Activated T-cell treated with anti-CD3 and anti-CD28 coated beads, Interleukin-2, amount 50 U/mL, for 24 hours (primary cell): ENCODE results near the gene GLT6D1.

Experiments
- DNase-seq: peaks from one replicate; pipeline ENCODE4 v3.0.0-alpha.2; 2020
- H3K27ac Mint-ChIP-seq: 2 replicates; pipeline ENCODE4 v1.8.0; 2020; ENCODE audit warnings: mild to moderate bottlenecking, mixed read lengths
- H3K27me3 Mint-ChIP-seq: 2 replicates; pipeline ENCODE4 v1.8.0; 2020; ENCODE audit warnings: mixed read lengths
- H3K36me3 Mint-ChIP-seq: 2 replicates; pipeline ENCODE4 v1.8.0; 2020; ENCODE audit warnings: low read depth, mixed read lengths
- H3K4me1 Mint-ChIP-seq: 2 replicates; pipeline ENCODE4 v1.8.0; 2020; ENCODE audit warnings: low read depth, mixed read lengths
- H3K4me3 Mint-ChIP-seq: 2 replicates; pipeline ENCODE4 v1.8.0; 2020; ENCODE audit warnings: mild to moderate bottlenecking, moderate library complexity, mixed read lengths
- H3K9me3 Mint-ChIP-seq: 2 replicates; pipeline ENCODE4 v1.8.0; 2020; ENCODE audit warnings: mixed read lengths

Gene GLT6D1

GRCh38 chr9:135622415-135623020, 16.8 kb downstream of the GLT6D1 start:
- DNase-seq = no peak
- Mint-ChIP-seq H3K27ac (no peak overlapping the region), H3K4me1 (no peaks in the 10 kb centered on the region), H3K36me3 (no peaks in the 10 kb centered on the region), H3K9me3 (peaks cover 11% of the 10 kb centered on the region), H3K4me3 (no peak overlapping the region), H3K27me3 (peaks cover 21% of the 10 kb centered on the region)

GRCh38 chr9:135620558-135620957, 18.8 kb downstream of the GLT6D1 start:
- Mint-ChIP-seq H3K27ac (no peak overlapping the region), H3K4me1 (no peaks in the 10 kb centered on the region), H3K9me3 (no peaks in the 10 kb centered on the region), H3K4me3 (no peak overlapping the region), H3K36me3 (no peaks in the 10 kb centered on the region), H3K27me3 (peaks cover 12% of the 10 kb centered on the region)
- DNase-seq = no peak

GRCh38 chr9:135619599-135619886, 19.8 kb downstream of the GLT6D1 start:
- Mint-ChIP-seq H3K27ac (no peak overlapping the region), H3K4me1 (no peaks in the 10 kb centered on the region), H3K36me3 (no peaks in the 10 kb centered on the region), H3K9me3 (no peaks in the 10 kb centered on the region), H3K27me3 (peaks cover 12% of the 10 kb centered on the region), H3K4me3 (no peak overlapping the region)
- DNase-seq = no peak

- DNase-seq = no peak
- Mint-ChIP-seq H3K27me3 (peaks cover 9% of the 10 kb centered on the region), H3K9me3 (no peaks in the 10 kb centered on the region)
These were observed 20.3 kb downstream of the GLT6D1 start for GRCh38 chr9:135618866-135619598.

GRCh38 chr9:135617991-135618411, 21.3 kb downstream of the GLT6D1 start:
- Mint-ChIP-seq H3K27ac (no peak overlapping the region), H3K4me1 (no peaks in the 10 kb centered on the region), H3K4me3 (no peak overlapping the region), H3K27me3 (peaks cover 11% of the 10 kb centered on the region), H3K36me3 (no peaks in the 10 kb centered on the region), H3K9me3 (no peaks in the 10 kb centered on the region)
- no peak for DNase-seq

More at GRCh38 chr9:135618866-135619598, 20.3 kb downstream of the GLT6D1 start:
- Mint-ChIP-seq H3K4me3 (no peak overlapping the region), H3K4me1 (no peaks in the 10 kb centered on the region), H3K36me3 (no peaks in the 10 kb centered on the region), H3K27ac (no peak overlapping the region)

- no peaks in the 10 kb centered on the region for H3K9me3 Mint-ChIP-seq
- DNase-seq = no peak
These were observed 21.8 kb downstream of the GLT6D1 start for GRCh38 chr9:135617538-135617900.

GRCh38 chr9:135616619-135617537, 22.5 kb downstream of the GLT6D1 start:
- Mint-ChIP-seq H3K27ac (no peak overlapping the region), H3K27me3 (peaks cover 12% of the 10 kb centered on the region), H3K4me1 (no peaks in the 10 kb centered on the region), H3K4me3 (no peak overlapping the region), H3K36me3 (no peaks in the 10 kb centered on the region), H3K9me3 (no peaks in the 10 kb centered on the region)
- no peak for DNase-seq

More at GRCh38 chr9:135617538-135617900, 21.8 kb downstream of the GLT6D1 start:
- Mint-ChIP-seq H3K27me3 (peaks cover 12% of the 10 kb centered on the region), H3K36me3 (no peaks in the 10 kb centered on the region), H3K4me1 (no peaks in the 10 kb centered on the region), H3K27ac (no peak overlapping the region), H3K4me3 (no peak overlapping the region)

GRCh38 chr9:135615666-135616618, 23.4 kb downstream of the GLT6D1 start:
- H3K27me3 Mint-ChIP-seq = peaks cover 12% of the 10 kb centered on the region
- H3K27ac Mint-ChIP-seq = no peak overlapping the region
- no peaks in the 10 kb centered on the region for H3K4me1 Mint-ChIP-seq
- H3K36me3 Mint-ChIP-seq = no peaks in the 10 kb centered on the region
- no peak for DNase-seq
- no peak overlapping the region for H3K4me3 Mint-ChIP-seq
- H3K9me3 Mint-ChIP-seq = no peaks in the 10 kb centered on the region

- no peak overlapping the region for H3K4me3 Mint-ChIP-seq
- no peak overlapping the region for H3K27ac Mint-ChIP-seq
- no peaks in the 10 kb centered on the region for H3K4me1 Mint-ChIP-seq
- H3K27me3 Mint-ChIP-seq = peaks cover 12% of the 10 kb centered on the region
- no peaks in the 10 kb centered on the region for H3K36me3 Mint-ChIP-seq
- no peaks in the 10 kb centered on the region for H3K9me3 Mint-ChIP-seq
- no peak for DNase-seq
These were observed 24.3 kb downstream of the GLT6D1 start for GRCh38 chr9:135614821-135615665.

GRCh38 chr9:135613946-135614805, 25.2 kb downstream of the GLT6D1 start:
- Mint-ChIP-seq H3K4me1 (no peaks in the 10 kb centered on the region), H3K9me3 (no peaks in the 10 kb centered on the region), H3K27ac (no peak overlapping the region), H3K36me3 (no peaks in the 10 kb centered on the region), H3K27me3 (peaks cover 12% of the 10 kb centered on the region), H3K4me3 (no peak overlapping the region)
- DNase-seq = no peak

GRCh38 chr9:135612981-135613910, 26.1 kb downstream of the GLT6D1 start:
- H3K9me3 Mint-ChIP-seq = no peaks in the 10 kb centered on the region
- no peak overlapping the region for H3K27ac Mint-ChIP-seq
- H3K4me1 Mint-ChIP-seq = no peaks in the 10 kb centered on the region
- no peak for DNase-seq
- H3K36me3 Mint-ChIP-seq = no peaks in the 10 kb centered on the region
- H3K4me3 Mint-ChIP-seq = no peak overlapping the region
- peaks cover 9% of the 10 kb centered on the region for H3K27me3 Mint-ChIP-seq

- H3K9me3 Mint-ChIP-seq = no peaks in the 10 kb centered on the region
- no peaks in the 10 kb centered on the region for H3K4me1 Mint-ChIP-seq
- no peak overlapping the region for H3K27ac Mint-ChIP-seq
- DNase-seq = no peak
- H3K27me3 Mint-ChIP-seq = peaks cover 6% of the 10 kb centered on the region
- H3K4me3 Mint-ChIP-seq = no peak overlapping the region
- H3K36me3 Mint-ChIP-seq = no peaks in the 10 kb centered on the region
These were observed 26.9 kb downstream of the GLT6D1 start for GRCh38 chr9:135612437-135612836.
